Measurements from ENCODE around the gene LRCOL1. TPM values are rescaled to one million over a fixed set of nuclear protein-coding genes. Genes with fewer than 3 reads are reported as not detected.

Gene LRCOL1
- total and polyA plus RNA-seq, 10 of the 15 experiments (the other 5 are each of a cell fraction or from before 2014, with no cell fraction given) = not detected

GRCh38 chr12:132570635-132571034, 39.7 kb downstream of the LRCOL1 start (continued):
- TF ChIP-seq NKRF (conservative IDR thresholded peaks at IDR 0.05) = no peak
- no peak for TF ChIP-seq BMI1 (IDR thresholded peaks at IDR 0.05; ENCODE audit: borderline replicate concordance)
- TF ChIP-seq USF1 (IDR thresholded peaks at IDR 0.05; ENCODE audit: borderline replicate concordance, extremely low read length, insufficient read depth, low read depth, low read length) = no peak
- TF ChIP-seq NRF1 (conservative IDR thresholded peaks at IDR 0.05; ENCODE audit: low read depth, low read length) = no peak
- no peak for TF ChIP-seq LARP7 (IDR thresholded peaks at IDR 0.05)
- no peak for TF ChIP-seq PAX8 (IDR thresholded peaks at IDR 0.05)
- no peak for TF ChIP-seq SPI1 (IDR thresholded peaks at IDR 0.05; ENCODE audit: borderline replicate concordance, insufficient read depth, low read depth, low read length)
- no peak for TF ChIP-seq RBBP5 (conservative IDR thresholded peaks at IDR 0.05)
- no peak for TF ChIP-seq CHD4 (IDR thresholded peaks at IDR 0.05)
- no peak for TF ChIP-seq BCL3 (IDR thresholded peaks at IDR 0.05; ENCODE audit: borderline replicate concordance, insufficient read depth, low read depth, low read length, poor library complexity, severe bottlenecking)
- no peak for TF ChIP-seq CEBPZ (IDR thresholded peaks at IDR 0.05; ENCODE audit: low read depth, low read length)
- no peak for TF ChIP-seq EED (IDR thresholded peaks at IDR 0.05; ENCODE audit: low read depth)
